HEK293 (cell line): ENCODE data around the gene OR51B5.

Experiments
- CTCF ChIA-PET: fragments of 350-600 bp; formaldehyde crosslinking; extraction: SDS; loops from one replicate; lab custom pipeline; 2021; ENCODE audit warnings: antibody characterized with exemption; lab: Yijun Ruan, JAX
- POLR2A ChIA-PET: fragments of 300-600 bp; formaldehyde crosslinking; extraction: SDS; loops from one replicate; lab custom pipeline; 2020; ENCODE audit warnings: antibody characterized with exemption, inconsistent platforms; lab: Yijun Ruan, JAX
- H3K27ac ChIP-seq: fragments of 200-500 bp; sonication (Bioruptor generic); 2 replicates; pipeline ENCODE4 v1.5.1; 2014; ENCODE audit warnings: low read depth, low read length, control low read depth, inconsistent platforms; ENCODE audit errors: extremely low read depth
- H3K36me3 ChIP-seq, 2 experiments: fragments of 200-500 bp in 1 of 2; sonication (Bioruptor generic) in 1 of 2; 1 replicate in 1 of 2; 2 replicates in 1 of 2; pipeline ENCODE4 v1.5.1; 2014 to 2017; ENCODE audit warnings: inconsistent platforms in 2 of 2, low read length in 2 of 2; ENCODE audit not compliant: control insufficient read depth in 2 of 2, insufficient read depth in 1 of 2
- H3K4me1 ChIP-seq: fragments of 200-500 bp; sonication (Bioruptor generic); 2 replicates; pipeline ENCODE4 v1.5.1; 2014; ENCODE audit warnings: mild to moderate bottlenecking, low read length, inconsistent platforms; ENCODE audit not compliant: control insufficient read depth, insufficient read depth
- H3K4me3 ChIP-seq: 2 replicates; pipeline ENCODE4 v1.5.1; 2011; ENCODE audit warnings: low read depth, mild to moderate bottlenecking, control low read depth, low read length, moderate library complexity
- H3K9me3 ChIP-seq: fragments of 200-500 bp; sonication (Bioruptor generic); 2 replicates; pipeline ENCODE4 v1.5.1; 2014; ENCODE audit warnings: low read depth, low read length, inconsistent platforms; ENCODE audit not compliant: control insufficient read depth, insufficient read depth
- HOXD13 ChIP-seq: sonication (generic); formaldehyde crosslinking; IDR thresholded peaks from 2 replicates; pipeline ENCODE4 v1.8.0; 2022; ENCODE audit warnings: missing genetic modification reagents, borderline replicate concordance
- KLF8 ChIP-seq: fragments of 450-650 bp; formaldehyde crosslinking; IDR thresholded peaks from 2 replicates; pipeline ENCODE4 v1.5.1; 2016; ENCODE audit warnings: missing biosample characterization, missing genetic modification characterization
- WT1 ChIP-seq: fragments of 450-650 bp; formaldehyde crosslinking; IDR thresholded peaks from 2 replicates; pipeline ENCODE4 v1.5.1; 2016; ENCODE audit warnings: missing biosample characterization, missing genetic modification characterization
- ZBTB21 ChIP-seq: fragments of 450-650 bp; formaldehyde crosslinking; IDR thresholded peaks from 2 replicates; pipeline ENCODE4 v1.5.1; 2017; ENCODE audit warnings: missing biosample characterization, missing genetic modification characterization
- ZFHX2 ChIP-seq: fragments of 450-650 bp; formaldehyde crosslinking; conservative IDR thresholded peaks from 2 replicates; pipeline ENCODE4 v1.5.1; 2016; ENCODE audit warnings: missing biosample characterization, missing genetic modification characterization
- ZNF174 ChIP-seq: fragments of 450-650 bp; formaldehyde crosslinking; IDR thresholded peaks from 2 replicates; pipeline ENCODE4 v1.5.0; 2017; ENCODE audit warnings: missing biosample characterization, mild to moderate bottlenecking, missing genetic modification characterization
- ZNF221 ChIP-seq: fragments of 450-650 bp; formaldehyde crosslinking; IDR thresholded peaks from 2 replicates; pipeline ENCODE4 v1.5.1; 2017; ENCODE audit warnings: missing biosample characterization, missing genetic modification characterization, borderline replicate concordance
- ZNF324 ChIP-seq: fragments of 450-650 bp; formaldehyde crosslinking; IDR thresholded peaks from 2 replicates; pipeline ENCODE4 v1.5.1; 2016; ENCODE audit warnings: missing biosample characterization, missing genetic modification characterization
- ZNF571 ChIP-seq: fragments of 450-650 bp; formaldehyde crosslinking; IDR thresholded peaks from 2 replicates; pipeline ENCODE4 v1.5.0; 2017; ENCODE audit warnings: missing biosample characterization, missing genetic modification characterization
- ZNF585B ChIP-seq: fragments of 450-650 bp; formaldehyde crosslinking; IDR thresholded peaks from 2 replicates; pipeline ENCODE4 v1.5.1; 2016; ENCODE audit warnings: missing biosample characterization, missing genetic modification characterization
- ZNF830 ChIP-seq: fragments of 450-650 bp; IDR thresholded peaks from 2 replicates; pipeline ENCODE4 v1.5.0; 2018; ENCODE audit warnings: missing biosample characterization, missing genetic modification characterization, low read depth, mild to moderate bottlenecking, moderate library complexity
- TF ChIP-seq, protein P1 (sequence below): fragments of 450-650 bp; formaldehyde crosslinking; IDR thresholded peaks from 2 replicates; pipeline ENCODE4 v1.5.1; 2016; ENCODE audit warnings: missing biosample characterization, missing genetic modification characterization
- TF ChIP-seq, protein P2 (sequence below): fragments of 450-650 bp; formaldehyde crosslinking; IDR thresholded peaks from 2 replicates; pipeline ENCODE4 v1.5.1; 2017; ENCODE audit warnings: missing biosample characterization, missing genetic modification characterization

Gene OR51B5

DNA sequence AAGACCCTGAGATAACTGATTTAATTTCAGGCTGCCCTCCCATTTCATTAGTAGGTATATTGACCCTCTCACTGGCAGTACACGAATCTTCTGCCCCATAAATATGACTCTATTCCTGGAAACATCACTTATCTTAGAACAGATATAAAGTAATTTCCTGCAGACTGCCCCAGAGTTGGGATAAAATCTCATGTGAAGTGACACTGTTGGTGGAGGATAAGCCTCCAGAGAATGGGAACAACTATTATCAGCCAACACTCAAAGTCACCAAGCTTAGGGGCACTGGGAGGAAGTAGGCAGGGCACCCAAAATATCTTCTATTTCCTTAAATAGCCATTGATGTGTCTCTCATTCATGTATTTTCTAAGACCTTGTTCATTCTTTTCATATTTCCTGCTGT is 8.2 kb downstream of the OR51B5 start (continued):
- TF ChIP-seq, protein P1, sequence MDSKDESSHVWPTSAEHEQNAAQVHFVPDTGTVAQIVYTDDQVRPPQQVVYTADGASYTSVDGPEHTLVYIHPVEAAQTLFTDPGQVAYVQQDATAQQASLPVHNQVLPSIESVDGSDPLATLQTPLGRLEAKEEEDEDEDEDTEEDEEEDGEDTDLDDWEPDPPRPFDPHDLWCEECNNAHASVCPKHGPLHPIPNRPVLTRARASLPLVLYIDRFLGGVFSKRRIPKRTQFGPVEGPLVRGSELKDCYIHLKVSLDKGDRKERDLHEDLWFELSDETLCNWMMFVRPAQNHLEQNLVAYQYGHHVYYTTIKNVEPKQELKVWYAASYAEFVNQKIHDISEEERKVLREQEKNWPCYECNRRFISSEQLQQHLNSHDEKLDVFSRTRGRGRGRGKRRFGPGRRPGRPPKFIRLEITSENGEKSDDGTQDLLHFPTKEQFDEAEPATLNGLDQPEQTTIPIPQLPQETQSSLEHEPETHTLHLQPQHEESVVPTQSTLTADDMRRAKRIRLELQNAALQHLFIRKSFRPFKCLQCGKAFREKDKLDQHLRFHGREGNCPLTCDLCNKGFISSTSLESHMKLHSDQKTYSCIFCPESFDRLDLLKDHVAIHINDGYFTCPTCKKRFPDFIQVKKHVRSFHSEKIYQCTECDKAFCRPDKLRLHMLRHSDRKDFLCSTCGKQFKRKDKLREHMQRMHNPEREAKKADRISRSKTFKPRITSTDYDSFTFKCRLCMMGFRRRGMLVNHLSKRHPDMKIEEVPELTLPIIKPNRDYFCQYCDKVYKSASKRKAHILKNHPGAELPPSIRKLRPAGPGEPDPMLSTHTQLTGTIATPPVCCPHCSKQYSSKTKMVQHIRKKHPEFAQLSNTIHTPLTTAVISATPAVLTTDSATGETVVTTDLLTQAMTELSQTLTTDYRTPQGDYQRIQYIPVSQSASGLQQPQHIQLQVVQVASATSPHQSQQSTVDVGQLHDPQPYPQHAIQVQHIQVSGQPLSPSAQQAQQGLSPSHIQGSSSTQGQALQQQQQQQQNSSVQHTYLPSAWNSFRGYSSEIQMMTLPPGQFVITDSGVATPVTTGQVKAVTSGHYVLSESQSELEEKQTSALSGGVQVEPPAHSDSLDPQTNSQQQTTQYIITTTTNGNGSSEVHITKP = no peak

DNA sequence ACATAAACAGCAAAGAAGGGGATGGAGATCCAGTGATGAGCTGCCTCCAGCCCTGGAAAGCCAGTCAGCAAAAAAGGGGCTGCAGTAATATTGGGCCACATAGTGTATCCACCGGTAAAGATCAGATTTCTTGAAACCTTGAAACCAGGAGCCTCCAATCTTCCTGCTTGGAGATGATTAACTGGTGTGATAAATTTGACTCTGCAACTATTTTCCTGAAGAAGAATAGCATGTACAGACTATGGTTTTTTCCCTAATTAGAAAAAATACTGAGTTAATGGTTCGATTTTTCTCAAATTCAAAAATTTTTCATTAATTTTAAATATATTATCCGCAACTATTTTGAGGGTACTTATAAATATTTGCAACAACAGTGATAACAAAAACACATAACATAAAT is 19.1 kb downstream of the OR51B5 start, which contains the start of gene OR51B2:
TSS of gene OR51B2 (minus strand) at position 101 of the 400 bp plus-strand sequence. CDS start at position 101, 0 bp downstream.
- H3K36me3 ChIP-seq = no peaks in the 10 kb centered on the region
- CTCF ChIA-PET = no interaction called here
- no peak within 1 kb of the TSS for H3K4me3 ChIP-seq
- no peaks in the 10 kb centered on the region for H3K9me3 ChIP-seq
- no peaks in the 10 kb centered on the region for H3K4me1 ChIP-seq
- no peak within 1 kb of the TSS for H3K27ac ChIP-seq
- no peak for TF ChIP-seq ZFHX2 (tag by site-specific recombination)
- TF ChIP-seq ZBTB21 = no peak
- no peak for TF ChIP-seq ZNF830
- TF ChIP-seq ZNF174 = no peak
- no peak for TF ChIP-seq ZNF585B (tag by site-specific recombination)
- TF ChIP-seq ZNF221 (tag by site-specific recombination) = no peak
- TF ChIP-seq HOXD13 (CRISPR knock-in tag) = no peak
- TF ChIP-seq WT1 (tag by site-specific recombination) = no peak
- TF ChIP-seq, protein P2, sequence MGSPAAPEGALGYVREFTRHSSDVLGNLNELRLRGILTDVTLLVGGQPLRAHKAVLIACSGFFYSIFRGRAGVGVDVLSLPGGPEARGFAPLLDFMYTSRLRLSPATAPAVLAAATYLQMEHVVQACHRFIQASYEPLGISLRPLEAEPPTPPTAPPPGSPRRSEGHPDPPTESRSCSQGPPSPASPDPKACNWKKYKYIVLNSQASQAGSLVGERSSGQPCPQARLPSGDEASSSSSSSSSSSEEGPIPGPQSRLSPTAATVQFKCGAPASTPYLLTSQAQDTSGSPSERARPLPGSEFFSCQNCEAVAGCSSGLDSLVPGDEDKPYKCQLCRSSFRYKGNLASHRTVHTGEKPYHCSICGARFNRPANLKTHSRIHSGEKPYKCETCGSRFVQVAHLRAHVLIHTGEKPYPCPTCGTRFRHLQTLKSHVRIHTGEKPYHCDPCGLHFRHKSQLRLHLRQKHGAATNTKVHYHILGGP (tag by site-specific recombination) = no peak
- TF ChIP-seq ZNF571 (tag by site-specific recombination) = no peak
- TF ChIP-seq, protein P1 = no peak
- TF ChIP-seq ZNF324 (tag by site-specific recombination) = no peak
- POLR2A ChIA-PET = no interaction called here

DNA sequence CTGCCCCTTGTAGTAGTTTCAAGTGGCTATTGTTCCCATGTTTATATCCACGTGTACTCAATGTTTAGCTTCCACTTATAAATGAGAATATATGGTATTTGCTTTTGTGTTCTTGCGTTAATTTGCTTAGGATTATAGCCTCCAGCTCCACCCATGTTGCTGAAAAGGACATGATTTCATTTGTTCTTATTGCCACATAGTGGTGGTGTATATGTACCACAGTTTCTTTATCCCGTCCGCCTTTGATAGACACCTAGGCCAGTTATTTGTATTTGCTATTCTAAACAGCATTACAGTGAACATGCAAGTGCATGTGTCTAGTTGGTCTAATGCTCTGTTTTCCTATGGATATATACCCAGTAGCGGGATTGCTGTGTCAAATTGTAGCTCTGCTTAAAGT is 26.0 kb downstream of the OR51B5 start:
- Histone ChIP-seq H3K27ac (no peak overlapping the region), H3K4me1 (no peaks in the 10 kb centered on the region), H3K36me3 (no peaks in the 10 kb centered on the region)
- no peak for TF ChIP-seq KLF8 (tag by site-specific recombination)
- TF ChIP-seq, all 188 proteins: peak for 0
- Histone ChIP-seq H3K9me3 (no peaks in the 10 kb centered on the region), H3K4me3 (no peak overlapping the region)
- CTCF ChIA-PET = no interaction called here
- POLR2A ChIA-PET = no interaction called here
